SK-N-SH treated with all-trans-retinoic acid at 6 μM for 48 hours (cell line): ENCODE results near the gene C3.

Experiments used
- ATAC-seq: fragments of 200-7000 bp; cut with Tn5 transposase; 3 replicates; pipeline ENCODE4 v1.9.1; 2020; ENCODE audit warnings: mild to moderate bottlenecking, moderate library complexity
- ARNTL ChIP-seq: fragments of 450-650 bp; formaldehyde crosslinking; IDR thresholded peaks from 2 replicates; pipeline ENCODE4 v1.5.0; 2020; ENCODE audit warnings: low read depth, mild to moderate bottlenecking, moderate library complexity, borderline replicate concordance
- BACH2 ChIP-seq: fragments of 250-450 bp; sonication (Bioruptor Pico); IDR thresholded peaks from 2 replicates; pipeline ENCODE4 v1.9.0; 2021; ENCODE audit warnings: mild to moderate bottlenecking, borderline replicate concordance
- CSDC2 ChIP-seq: fragments of 250-450 bp; sonication (Bioruptor Pico); IDR thresholded peaks from 2 replicates; pipeline ENCODE4 v1.5.0; 2020; ENCODE audit warnings: mild to moderate bottlenecking, moderate library complexity
- CSRNP3 ChIP-seq: fragments of 250-450 bp; sonication (Bioruptor Pico); IDR thresholded peaks from 2 replicates; pipeline ENCODE4 v1.5.1; 2021; ENCODE audit warnings: mild to moderate bottlenecking, moderate library complexity
- ESRRG ChIP-seq: fragments of 250-450 bp; sonication (Bioruptor Pico); IDR thresholded peaks from 2 replicates; pipeline ENCODE4 v1.6.1; 2021; ENCODE audit warnings: mild to moderate bottlenecking
- GLIS3 ChIP-seq: fragments of 250-450 bp; sonication (Bioruptor Pico); IDR thresholded peaks from 2 replicates; pipeline ENCODE4 v1.5.0; 2020; ENCODE audit warnings: mild to moderate bottlenecking, moderate library complexity
- ISL1 ChIP-seq: fragments of 250-450 bp; sonication (Bioruptor Pico); IDR thresholded peaks from 2 replicates; pipeline ENCODE4 v2.1.2; 2022; ENCODE audit warnings: mild to moderate bottlenecking, moderate library complexity
- OSR1 ChIP-seq: fragments of 250-450 bp; sonication (Bioruptor Pico); IDR thresholded peaks from 2 replicates; pipeline ENCODE4 v1.8.0; 2022; ENCODE audit warnings: moderate library complexity, mild to moderate bottlenecking, inconsistent platforms
- PPARA ChIP-seq: fragments of 250-450 bp; sonication (Bioruptor Pico); IDR thresholded peaks from 2 replicates; pipeline ENCODE4 v1.5.0; 2020; ENCODE audit warnings: mild to moderate bottlenecking, borderline replicate concordance
- RARB ChIP-seq: fragments of 250-450 bp; sonication (Bioruptor Pico); IDR thresholded peaks from 2 replicates; pipeline ENCODE4 v1.8.0; 2021; ENCODE audit warnings: mild to moderate bottlenecking, moderate library complexity
- SNAI2 ChIP-seq: fragments of 250-450 bp; sonication (Bioruptor Pico); IDR thresholded peaks from 2 replicates; pipeline ENCODE4 v1.5.0; 2020; ENCODE audit warnings: mild to moderate bottlenecking, moderate library complexity
- TCF4 ChIP-seq: fragments of 250-450 bp; sonication (Bioruptor Pico); IDR thresholded peaks from 2 replicates; pipeline ENCODE4 v1.8.0; 2021; ENCODE audit warnings: mild to moderate bottlenecking, moderate library complexity, borderline replicate concordance
- TOX ChIP-seq: fragments of 250-450 bp; sonication (Bioruptor Pico); IDR thresholded peaks from 2 replicates; pipeline ENCODE4 v1.8.0; 2021; ENCODE audit warnings: mild to moderate bottlenecking, moderate library complexity, borderline replicate concordance
- TSHZ2 ChIP-seq: fragments of 250-450 bp; sonication (Bioruptor Pico); IDR thresholded peaks from 2 replicates; pipeline ENCODE4 v1.5.0; 2020; ENCODE audit warnings: mild to moderate bottlenecking, moderate library complexity
- ZC3H10 ChIP-seq: fragments of 250-450 bp; sonication (Bioruptor Pico); IDR thresholded peaks from 2 replicates; pipeline ENCODE4 v1.5.1; 2021; ENCODE audit warnings: mild to moderate bottlenecking, moderate library complexity
- ZFP3 ChIP-seq: fragments of 250-450 bp; sonication (Bioruptor Pico); IDR thresholded peaks from 2 replicates; pipeline ENCODE4 v1.5.0; 2020; ENCODE audit warnings: mild to moderate bottlenecking, moderate library complexity
- ZFP30 ChIP-seq: fragments of 450-650 bp; formaldehyde crosslinking; IDR thresholded peaks from 2 replicates; pipeline ENCODE4 v1.5.0; 2022; ENCODE audit warnings: mild to moderate bottlenecking, moderate library complexity
- ZNF565 ChIP-seq: fragments of 450-650 bp; formaldehyde crosslinking; conservative IDR thresholded peaks from 2 replicates; pipeline ENCODE4 v1.5.0; 2020; ENCODE audit warnings: low read depth, mild to moderate bottlenecking, moderate library complexity
- ZNF70 ChIP-seq: fragments of 450-650 bp; formaldehyde crosslinking; IDR thresholded peaks from 2 replicates; pipeline ENCODE4 v1.5.0; 2020; ENCODE audit warnings: mild to moderate bottlenecking, moderate library complexity
- ZNF8 ChIP-seq: fragments of 450-650 bp; formaldehyde crosslinking; IDR thresholded peaks from 2 replicates; pipeline ENCODE4 v1.5.0; 2020; ENCODE audit warnings: mild to moderate bottlenecking, moderate library complexity
- TF ChIP-seq, protein P1 (sequence below): fragments of 250-450 bp; sonication (Bioruptor Pico); IDR thresholded peaks from 2 replicates; pipeline ENCODE4 v1.8.0; 2021; ENCODE audit warnings: low read depth, mild to moderate bottlenecking, moderate library complexity, borderline replicate concordance
- TF ChIP-seq, protein P2 (sequence below): fragments of 250-450 bp; sonication (Bioruptor Pico); IDR thresholded peaks from 2 replicates; pipeline ENCODE4 v1.5.1; 2020; ENCODE audit warnings: low read depth, mild to moderate bottlenecking, moderate library complexity
- TF ChIP-seq, protein P3 (sequence below): fragments of 250-450 bp; sonication (Bioruptor Pico); IDR thresholded peaks from 2 replicates; pipeline ENCODE4 v1.8.0; 2020; ENCODE audit warnings: mild to moderate bottlenecking, moderate library complexity, borderline replicate concordance

C3 gene

DNA sequence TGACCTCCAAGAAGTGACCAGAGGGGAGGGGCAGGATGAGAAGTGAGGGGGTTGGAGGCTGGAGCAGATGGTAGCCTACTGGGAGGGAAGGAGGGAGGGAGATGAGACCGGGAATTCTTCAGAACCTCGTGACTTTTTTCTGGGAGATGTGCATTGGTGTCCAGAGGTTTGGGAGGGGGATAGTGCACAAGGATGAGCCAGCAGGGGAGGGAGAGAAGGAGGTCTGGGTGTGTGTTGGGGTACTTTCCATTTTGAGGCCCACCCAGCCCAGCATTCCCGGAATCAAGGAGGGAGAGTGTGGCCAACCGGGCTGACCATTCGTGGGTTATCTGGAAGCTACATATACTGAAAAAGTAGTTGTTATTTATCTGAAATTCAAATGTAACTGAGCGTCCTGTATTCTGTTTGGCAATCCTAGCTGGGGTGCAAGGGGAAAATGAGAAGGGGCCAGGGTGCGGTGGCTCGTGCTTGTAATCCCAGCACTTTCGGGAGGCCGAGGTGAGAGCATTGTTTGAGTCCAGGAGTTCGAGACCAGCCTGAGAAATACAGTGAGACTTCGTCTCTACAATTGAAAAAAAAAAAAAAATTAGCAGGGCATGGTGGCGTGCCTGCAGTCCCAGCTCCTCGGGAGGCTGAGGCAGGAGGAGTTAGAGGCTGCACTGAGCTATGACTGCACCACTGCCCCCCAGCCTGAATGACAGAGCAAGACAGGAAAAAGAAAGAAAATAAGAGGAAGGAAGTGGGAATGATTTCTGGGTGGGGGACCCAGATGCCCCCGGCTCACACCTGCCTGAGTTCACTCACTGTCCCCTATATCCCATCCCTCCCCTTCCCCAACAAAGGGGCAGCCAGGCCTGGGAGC is 4.4 kb upstream of the C3 start:
- TF ChIP-seq ISL1 (CRISPR knock-in tag) (no peak), TCF4 (CRISPR knock-in tag) (no peak), PPARA (CRISPR knock-in tag) (no peak), CSDC2 (CRISPR knock-in tag) (no peak), ZC3H10 (CRISPR knock-in tag) (no peak), ZFP30 (CRISPR knock-in tag) (no peak), SNAI2 (CRISPR knock-in tag) (no peak), ESRRG (CRISPR knock-in tag) (no peak), TOX (CRISPR knock-in tag) (no peak), ARNTL (CRISPR knock-in tag) (no peak), GLIS3 (CRISPR knock-in tag) (no peak), TSHZ2 (no peak), OSR1 (CRISPR knock-in tag) (no peak), ZNF8 (CRISPR knock-in tag) (no peak), BACH2 (CRISPR knock-in tag) (no peak), RARB (CRISPR knock-in tag) (no peak), ZNF70 (CRISPR knock-in tag) (no peak)
- TF ChIP-seq, protein P1, sequence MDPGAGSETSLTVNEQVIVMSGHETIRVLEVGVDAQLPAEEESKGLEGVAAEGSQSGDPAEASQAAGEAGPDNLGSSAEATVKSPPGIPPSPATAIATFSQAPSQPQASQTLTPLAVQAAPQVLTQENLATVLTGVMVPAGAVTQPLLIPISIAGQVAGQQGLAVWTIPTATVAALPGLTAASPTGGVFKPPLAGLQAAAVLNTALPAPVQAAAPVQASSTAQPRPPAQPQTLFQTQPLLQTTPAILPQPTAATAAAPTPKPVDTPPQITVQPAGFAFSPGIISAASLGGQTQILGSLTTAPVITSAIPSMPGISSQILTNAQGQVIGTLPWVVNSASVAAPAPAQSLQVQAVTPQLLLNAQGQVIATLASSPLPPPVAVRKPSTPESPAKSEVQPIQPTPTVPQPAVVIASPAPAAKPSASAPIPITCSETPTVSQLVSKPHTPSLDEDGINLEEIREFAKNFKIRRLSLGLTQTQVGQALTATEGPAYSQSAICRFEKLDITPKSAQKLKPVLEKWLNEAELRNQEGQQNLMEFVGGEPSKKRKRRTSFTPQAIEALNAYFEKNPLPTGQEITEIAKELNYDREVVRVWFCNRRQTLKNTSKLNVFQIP (CRISPR knock-in tag) = no peak
- TF ChIP-seq, protein P2, sequence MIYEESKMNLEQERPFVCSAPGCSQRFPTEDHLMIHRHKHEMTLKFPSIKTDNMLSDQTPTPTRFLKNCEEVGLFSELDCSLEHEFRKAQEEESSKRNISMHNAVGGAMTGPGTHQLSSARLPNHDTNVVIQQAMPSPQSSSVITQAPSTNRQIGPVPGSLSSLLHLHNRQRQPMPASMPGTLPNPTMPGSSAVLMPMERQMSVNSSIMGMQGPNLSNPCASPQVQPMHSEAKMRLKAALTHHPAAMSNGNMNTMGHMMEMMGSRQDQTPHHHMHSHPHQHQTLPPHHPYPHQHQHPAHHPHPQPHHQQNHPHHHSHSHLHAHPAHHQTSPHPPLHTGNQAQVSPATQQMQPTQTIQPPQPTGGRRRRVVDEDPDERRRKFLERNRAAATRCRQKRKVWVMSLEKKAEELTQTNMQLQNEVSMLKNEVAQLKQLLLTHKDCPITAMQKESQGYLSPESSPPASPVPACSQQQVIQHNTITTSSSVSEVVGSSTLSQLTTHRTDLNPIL (CRISPR knock-in tag) = no peak
- TF ChIP-seq, protein P3, sequence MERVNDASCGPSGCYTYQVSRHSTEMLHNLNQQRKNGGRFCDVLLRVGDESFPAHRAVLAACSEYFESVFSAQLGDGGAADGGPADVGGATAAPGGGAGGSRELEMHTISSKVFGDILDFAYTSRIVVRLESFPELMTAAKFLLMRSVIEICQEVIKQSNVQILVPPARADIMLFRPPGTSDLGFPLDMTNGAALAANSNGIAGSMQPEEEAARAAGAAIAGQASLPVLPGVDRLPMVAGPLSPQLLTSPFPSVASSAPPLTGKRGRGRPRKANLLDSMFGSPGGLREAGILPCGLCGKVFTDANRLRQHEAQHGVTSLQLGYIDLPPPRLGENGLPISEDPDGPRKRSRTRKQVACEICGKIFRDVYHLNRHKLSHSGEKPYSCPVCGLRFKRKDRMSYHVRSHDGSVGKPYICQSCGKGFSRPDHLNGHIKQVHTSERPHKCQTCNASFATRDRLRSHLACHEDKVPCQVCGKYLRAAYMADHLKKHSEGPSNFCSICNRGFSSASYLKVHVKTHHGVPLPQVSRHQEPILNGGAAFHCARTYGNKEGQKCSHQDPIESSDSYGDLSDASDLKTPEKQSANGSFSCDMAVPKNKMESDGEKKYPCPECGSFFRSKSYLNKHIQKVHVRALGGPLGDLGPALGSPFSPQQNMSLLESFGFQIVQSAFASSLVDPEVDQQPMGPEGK (CRISPR knock-in tag) = no peak
- no peak for ATAC-seq

DNA sequence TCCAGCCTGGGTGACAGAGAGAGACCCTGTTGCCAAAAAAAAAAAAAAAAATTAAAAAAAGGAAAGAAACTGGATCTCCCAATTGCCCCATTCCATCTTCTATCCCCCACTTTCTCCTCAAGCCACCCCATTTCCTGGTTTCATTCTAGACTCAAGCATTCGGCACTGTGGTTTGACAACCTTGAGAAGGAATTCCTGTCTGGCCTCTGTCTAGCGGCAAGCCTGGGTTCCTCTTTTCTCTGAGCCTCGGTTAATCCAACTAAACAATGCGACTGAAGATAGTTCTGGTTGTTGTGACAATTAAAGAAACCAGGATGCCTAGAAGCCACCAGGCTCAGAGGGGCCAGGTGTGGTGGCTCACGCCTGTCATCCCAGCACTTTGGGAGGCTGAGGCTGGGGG is 3.3 kb upstream of the C3 start:
- ATAC-seq = no peak
- TF ChIP-seq CSDC2 (CRISPR knock-in tag) (no peak), OSR1 (CRISPR knock-in tag) (no peak), ZFP30 (CRISPR knock-in tag) (no peak), ZNF565 (no peak), ESRRG (CRISPR knock-in tag) (no peak), ZNF8 (CRISPR knock-in tag) (no peak), ZFP3 (CRISPR knock-in tag) (no peak), ISL1 (CRISPR knock-in tag) (no peak), TCF4 (CRISPR knock-in tag) (no peak), SNAI2 (CRISPR knock-in tag) (no peak), ZC3H10 (CRISPR knock-in tag) (no peak), TSHZ2 (no peak), CSRNP3 (CRISPR knock-in tag) (no peak)
- TF ChIP-seq, protein P1 (CRISPR knock-in tag) = no peak
- TF ChIP-seq, protein P2 (CRISPR knock-in tag) = no peak
